LNCAP (cell line): ENCODE results near the gene MXD1.

ENCODE experiments used
- CTCF ChIP-seq: fragments of 450-650 bp; IDR thresholded peaks from 2 replicates; pipeline ENCODE4 v1.5.1; 2017; ENCODE audit warnings: mild to moderate bottlenecking

The MXD1 gene

GRCh38 chr2:69907216-69907615 lies 7.7 kb upstream of the MXD1 start:
- no peak for TF ChIP-seq CTCF

GRCh38 chr2:69911985-69912563 lies 2.8 kb upstream of the MXD1 start:
- peak; percentile 33; the same call in 1 of the 2 replicates for TF ChIP-seq CTCF

- TF ChIP-seq CTCF: no peak; the same call in 1 of the 2 replicates
Measured at GRCh38 chr2:69914164-69914949, 552 bp upstream of the MXD1 start.

- TF ChIP-seq CTCF: no peak
Measured at GRCh38 chr2:69916106-69916505, 1.2 kb downstream of the MXD1 start.

- TF ChIP-seq CTCF: no peak
Measured at GRCh38 chr2:69917852-69918251, 2.9 kb downstream of the MXD1 start.

GRCh38 chr2:69918401-69918800 lies 3.5 kb downstream of the MXD1 start:
- TF ChIP-seq CTCF: no peak

- TF ChIP-seq CTCF: no peak
Measured at GRCh38 chr2:69923116-69923515, 8.2 kb downstream of the MXD1 start.
